ENCODE data around the gene APBA1.
"Not testable (repeated sequence)": the region's sequence is repeated elsewhere in the genome, so short reads cannot be mapped to it uniquely, and the experiment has no call there.

APBA1 gene

DNA sequence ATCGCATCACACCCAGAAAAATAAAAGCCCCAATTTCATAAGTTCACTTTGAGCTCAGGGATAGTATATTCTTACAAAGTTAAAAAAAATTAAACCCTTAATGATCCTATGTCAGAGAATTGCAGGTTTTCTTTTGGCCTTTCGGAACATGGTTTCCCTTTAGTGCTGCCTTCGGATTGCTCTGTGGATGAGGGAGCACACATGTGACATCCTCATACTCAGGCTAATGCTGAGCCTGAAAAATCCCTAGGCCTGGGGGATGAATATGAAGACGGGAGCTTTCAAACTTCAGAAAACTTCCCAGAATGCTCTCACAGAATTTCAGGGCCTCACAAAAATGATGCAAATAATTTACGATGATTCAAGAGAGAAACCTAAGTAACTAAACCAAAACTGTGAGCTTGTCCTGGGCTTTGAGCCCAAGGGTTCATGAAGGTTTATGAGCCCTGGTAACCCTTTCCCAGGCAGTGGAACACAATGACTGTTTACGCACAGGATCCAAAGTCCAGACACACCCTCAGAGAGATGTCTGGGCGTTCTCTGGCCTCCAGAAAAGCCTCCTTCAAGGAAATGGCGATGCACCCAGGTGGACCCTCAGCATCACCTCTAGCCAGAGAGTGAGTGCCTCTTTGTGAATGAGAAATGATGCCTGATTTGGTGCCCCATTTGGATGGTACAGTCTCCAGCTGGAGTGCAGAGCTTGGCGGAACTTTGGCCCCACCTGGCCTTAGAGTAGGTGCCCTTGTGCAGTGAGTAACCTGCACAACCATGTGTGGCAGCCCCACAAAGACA lies 201.8 kb downstream of the APBA1 start:
- no peak for DNase-seq

DNA sequence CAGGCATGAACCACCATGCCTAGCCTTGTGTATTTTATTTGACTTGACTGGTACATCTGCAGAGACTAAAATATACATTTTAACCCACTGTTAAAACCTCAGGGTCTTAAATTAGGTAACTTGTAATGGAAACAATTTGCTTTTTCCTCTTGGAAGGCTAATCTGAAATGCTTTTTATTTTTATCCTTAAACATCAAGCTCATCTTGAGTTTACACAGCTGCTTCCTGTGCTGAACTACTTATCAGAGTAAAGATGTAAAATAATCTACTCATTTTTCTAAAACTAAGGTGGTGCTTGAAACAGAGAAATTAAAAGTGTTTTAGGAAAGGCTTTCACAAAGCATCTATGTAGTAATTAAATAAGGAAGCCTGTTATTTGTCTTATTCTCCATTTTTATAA lies 203.0 kb downstream of the APBA1 start:
- DNase-seq = no peak

DNA sequence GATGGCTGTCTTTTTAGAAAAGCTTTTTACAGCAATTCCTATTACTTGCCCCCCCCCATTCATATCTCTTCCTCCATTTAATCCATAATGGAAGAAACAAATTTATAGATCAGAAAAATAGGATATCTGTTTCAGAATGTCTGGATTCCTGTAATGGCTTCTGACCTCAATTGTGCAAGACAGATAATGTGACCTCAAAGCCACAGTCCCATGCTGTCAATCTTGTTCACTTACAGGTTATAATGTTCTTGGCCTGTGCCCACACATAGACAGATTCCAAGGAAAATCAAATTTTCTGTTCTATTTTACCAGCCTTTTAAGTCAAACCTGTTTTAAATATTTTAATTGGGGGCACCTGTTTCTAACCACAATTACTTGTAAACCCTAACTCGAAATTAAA lies 203.8 kb downstream of the APBA1 start:
- no peak for DNase-seq

DNA sequence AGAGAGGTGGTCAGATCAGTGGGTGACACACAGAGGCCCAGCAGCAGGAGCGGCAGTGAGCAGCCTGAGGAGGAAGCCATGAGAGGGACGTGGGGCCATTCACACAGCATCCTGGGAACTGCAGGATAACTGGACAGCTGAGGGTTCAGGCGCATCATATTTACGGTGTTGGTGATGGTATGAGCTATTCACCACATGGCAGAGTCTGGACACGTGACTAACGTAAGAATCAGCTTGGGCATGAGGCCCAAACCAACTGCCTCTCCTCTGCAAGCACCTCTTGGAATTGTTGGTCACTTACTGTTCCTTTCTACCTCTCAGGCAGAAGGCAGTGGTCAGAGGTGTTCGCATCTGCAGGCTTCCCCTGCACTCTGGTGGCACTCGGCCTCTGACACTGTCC lies 206.0 kb downstream of the APBA1 start:
- DNase-seq = peak; percentile 67

DNA sequence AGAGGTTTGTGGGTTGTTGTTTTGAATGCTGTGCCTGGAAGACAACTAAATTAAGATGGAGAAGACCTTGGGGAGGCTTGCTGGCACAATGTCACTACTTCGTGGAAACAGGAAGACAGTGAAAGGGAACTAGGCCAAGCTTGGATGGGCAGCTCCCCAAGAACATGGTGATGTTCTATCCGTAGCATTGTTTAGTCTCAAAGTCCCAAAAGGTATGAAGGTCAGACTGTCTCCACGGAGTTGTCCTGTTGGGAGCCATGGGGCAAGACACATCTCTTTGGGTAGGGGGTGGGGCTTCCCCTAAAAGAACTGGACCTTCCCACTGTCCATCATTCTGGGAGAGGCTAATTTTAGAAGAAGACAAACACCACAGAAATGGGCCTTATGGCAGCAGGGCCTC lies 206.7 kb downstream of the APBA1 start:
- no peak for DNase-seq

DNA sequence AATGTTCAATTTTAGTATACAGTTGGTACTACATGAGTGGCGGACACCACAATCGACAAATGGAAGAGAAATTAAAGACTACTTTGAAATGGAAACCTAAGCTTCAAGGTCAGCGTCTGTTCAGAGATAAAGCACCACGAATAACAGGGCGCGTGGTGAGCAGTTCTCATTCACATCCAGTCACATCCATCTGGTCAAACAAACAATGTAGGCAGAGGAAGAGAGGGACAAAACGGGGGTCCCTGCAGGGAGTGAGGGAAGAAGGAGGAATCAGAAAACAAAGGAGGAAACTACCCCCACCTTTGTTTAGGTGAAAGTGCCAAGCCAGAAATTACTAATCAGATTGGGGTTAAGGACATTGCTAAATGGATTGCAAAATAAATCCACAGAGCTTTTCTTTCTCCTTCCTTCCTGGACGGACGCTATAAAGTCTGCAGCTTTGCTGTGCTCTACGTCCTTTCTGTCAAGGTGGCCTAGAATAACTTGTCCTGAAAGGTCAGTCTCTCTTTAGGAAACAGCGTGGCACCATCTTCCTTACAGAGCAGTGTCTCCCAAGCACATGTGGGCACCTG lies 208.6 kb downstream of the APBA1 start:
- no peak for DNase-seq

DNA sequence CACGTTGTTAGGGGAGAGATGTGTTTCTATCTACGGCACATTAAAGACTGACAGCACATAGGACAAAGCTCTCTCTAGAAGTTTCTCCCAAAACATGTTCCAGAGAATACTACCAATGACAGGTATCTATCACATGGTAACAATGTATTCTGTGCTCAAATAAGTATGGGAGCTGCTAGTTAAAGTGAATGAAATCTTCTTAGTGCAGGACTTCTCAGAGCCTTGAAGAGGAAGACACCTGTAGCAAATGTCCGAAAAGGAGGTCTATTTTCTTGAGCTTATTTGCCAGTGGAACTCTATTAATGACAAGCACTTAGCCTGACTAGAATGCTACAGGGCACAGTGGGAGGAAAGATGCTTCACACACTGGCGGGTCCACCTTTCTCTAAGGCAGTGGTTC lies 209.8 kb downstream of the APBA1 start:
- DNase-seq = no peak

DNA sequence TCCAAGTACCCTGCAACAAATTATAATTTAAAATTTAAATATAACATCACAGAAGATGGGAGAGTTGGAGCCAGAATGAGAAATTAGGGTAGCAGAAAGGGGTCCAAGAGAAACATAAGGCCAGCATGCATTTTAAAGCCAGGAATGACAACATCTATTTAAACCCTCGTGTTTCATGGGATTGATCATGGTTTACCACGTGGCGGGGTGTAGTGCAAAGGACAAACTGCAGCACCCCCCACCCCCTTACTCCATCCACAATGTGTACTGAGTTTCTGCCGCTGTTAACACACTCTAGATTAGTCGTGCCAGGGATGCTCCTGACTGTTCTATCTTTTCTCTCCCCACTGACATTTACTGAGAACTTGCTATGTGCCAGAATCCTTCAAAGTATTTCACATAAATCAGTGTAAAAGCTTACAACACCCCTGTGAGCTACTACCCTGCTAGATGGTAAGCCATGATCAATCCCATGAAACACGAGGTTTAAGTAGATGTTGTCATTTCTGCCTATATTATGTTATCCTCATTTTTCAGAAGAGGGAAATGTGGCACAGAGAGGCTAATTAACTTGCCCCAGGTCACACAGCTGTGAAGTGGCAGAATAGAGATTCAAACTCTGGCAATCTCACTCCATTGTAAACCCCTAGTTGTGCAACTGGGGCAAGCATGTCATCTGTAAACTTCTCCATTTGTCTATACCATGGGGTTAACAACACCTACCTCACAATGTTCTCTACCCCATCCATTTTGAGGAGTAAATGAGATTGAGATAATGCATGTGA lies 210.9 kb downstream of the APBA1 start:
- no peak for DNase-seq

DNA sequence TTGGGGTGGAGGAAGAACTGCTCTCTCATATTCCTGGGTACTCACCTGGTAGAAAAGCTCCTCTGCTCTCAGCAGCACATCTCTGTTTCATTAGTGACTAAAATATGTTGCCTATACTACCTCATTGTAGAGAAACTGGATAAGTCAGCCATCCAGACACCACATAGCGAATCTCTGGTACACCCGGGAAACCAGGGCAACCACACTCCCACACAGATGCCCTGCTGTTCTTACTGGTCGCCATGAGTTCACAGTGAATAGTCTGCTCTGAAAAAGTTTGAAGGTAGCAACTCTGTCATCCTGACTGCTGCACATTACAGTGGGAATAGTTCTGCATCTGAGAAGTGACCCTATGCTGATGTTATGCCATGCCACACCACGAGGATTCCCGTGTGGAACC lies 212.2 kb downstream of the APBA1 start:
- DNase-seq = no peak

DNA sequence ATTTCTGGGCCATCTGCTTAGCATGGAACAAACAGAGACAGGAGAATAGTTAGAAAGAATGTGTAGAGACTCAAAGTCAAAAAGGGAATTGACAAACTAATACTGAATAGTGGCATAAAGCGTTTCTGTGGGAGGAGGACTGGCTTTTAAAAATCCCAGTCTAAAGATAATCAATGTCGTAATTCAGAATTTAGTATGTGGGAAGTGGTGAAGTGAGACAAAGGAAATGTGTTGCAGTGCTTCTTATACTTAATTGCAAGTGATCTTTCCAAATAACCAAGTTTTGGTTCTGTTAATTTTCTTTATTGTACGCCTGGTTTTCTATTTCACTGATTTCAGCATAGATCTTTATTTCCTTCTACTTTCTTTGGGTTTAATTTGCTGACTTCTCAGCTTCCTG lies 214.0 kb downstream of the APBA1 start:
- DNase-seq = no peak

DNA sequence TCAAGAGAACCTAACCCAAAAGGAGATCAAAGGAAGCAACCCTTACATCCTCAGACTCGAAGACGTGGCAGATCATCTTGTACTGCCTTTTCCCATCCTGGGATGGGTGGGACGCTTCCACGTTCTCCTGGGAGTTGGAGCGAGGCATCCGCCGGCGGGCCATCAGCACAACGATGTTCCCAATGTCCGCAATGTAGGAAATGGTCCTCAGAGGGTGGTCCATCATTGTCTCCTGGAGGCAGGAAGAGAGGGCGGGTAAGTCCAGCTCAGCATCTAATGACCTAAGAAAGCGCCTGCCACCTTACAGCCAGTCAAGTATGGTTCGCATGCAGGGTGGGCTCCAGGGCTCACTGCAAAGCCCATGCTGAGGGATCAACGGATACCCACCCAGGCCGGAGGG lies 216.0 kb downstream of the APBA1 start:
- no peak for DNase-seq

DNA sequence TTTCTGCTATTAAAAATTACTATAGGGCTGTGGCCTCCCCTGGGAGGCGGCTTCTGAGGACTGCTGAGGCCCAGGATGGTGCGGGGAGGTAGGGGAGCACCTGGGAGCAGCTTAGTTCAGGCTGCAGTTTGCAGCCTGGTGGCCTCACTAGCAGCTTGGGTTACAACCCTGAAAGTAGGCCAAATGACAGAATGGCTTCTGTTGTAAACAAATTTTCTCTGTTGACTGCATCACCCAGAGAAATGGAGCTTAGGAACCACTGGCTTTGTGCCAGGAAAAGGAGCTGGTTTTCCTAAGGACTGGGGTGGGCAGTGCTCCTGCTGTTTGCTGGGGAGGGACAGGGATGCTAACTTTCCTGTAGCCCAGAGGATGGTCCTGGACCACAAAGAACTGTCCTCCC lies 216.9 kb downstream of the APBA1 start:
- no peak for DNase-seq

DNA sequence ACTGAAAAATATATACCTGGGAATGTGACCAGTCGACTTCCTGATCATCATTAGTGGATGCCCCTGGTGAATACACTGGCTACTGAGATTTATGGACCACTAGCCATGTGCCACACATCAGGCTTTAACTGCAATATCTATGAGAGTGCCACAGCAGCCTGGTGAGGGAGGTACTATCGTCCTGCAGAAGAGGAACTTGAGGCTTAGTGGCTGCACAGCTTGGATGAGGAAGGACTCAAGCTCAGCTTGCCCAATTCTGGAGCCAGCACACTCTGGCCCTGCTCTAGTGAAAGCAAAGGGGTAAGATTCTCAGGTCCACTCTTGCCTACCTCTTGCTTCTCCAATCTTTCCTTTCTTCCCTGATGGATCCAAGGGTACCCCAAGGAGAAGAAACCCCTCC lies 217.8 kb downstream of the APBA1 start:
- no peak for DNase-seq

DNA sequence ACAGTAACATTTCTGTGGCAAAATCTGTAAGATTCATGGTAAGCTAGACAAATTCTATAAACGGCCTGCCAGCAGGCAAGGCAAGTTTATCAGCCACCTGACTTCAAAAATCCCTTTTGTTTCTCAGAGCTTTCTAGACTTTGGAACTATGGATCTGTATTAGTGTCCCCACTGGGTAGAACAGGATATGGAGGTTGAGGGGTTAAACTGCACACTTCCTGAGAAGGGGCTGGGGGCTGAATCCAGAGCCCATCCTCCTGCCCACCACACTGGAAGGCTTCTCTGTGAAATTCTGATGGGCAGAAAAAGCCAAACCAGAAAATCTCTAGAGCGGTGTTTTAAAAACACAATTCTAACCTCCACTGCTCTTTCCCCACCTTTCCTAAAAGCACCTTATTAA lies 218.4 kb downstream of the APBA1 start:
- DNase-seq = no peak

DNA sequence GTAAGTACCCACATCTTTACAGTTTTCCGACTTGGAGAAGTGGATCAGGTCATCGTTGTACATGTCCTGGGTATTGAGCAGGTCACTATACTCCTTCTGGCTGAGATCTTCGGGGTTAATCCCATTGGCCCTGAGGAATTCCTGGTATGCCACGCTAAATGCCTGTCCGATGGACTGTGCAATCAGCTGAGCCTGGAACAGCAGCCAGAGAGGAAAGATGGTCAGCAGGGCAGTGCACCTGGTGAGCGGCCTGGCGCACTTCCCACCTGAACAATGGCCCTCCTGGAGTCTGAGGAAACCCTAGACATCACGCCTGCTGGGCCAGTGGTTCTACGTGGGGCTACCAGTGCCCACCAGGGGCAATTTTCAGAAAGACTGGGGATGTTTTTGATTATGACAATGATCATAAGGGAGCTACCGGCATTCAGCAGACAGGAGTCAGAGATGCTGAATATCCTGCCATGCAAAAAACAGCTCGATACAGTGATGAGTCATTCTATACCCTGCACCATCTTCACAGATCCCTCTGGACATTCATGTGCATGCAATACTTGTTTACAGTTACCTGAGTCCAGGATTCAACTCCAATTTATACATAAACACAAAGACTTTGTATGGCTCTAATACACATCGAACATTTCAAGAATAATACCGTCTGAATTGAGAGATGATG lies 219.9 kb downstream of the APBA1 start:
- DNase-seq = no peak

DNA sequence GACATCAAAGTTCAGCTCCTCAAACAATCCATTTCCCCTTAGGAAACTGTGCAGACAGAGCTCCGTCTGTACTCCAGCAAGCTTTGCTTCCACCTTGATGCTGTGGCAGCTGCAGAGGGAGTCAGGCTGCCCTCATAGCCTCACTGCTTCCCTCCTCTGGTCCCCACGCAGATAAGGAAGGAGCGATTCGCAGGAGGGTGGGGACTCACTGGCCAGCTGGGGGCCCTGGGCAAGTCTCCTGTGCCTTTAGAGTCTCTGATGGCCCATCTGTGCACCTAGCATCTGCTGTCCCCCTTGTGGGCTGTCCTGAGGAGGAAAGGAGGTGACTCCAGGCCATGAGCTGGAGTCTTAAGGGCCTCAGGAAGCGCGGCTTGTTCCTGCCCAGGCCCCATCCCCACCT lies 225.7 kb downstream of the APBA1 start:
- no peak for DNase-seq

DNA sequence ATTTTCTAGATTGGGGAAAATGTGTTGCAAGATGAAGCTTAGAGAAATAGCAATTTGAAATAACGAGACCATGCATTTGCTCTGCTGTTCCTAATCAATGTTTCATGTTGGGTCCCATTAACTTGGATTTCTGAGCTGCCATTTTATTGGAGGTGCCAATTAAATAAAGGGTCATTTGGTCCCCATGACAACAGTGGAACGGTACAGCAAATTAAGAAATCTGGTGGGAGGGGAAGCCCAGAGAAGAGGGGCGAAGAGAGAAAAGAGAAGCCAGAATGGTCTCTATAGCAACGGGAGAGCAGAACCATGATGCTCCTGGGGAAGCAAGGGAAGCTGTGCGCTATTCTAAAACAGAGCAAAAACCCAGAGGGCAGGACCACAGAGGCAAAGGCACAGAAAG lies 226.9 kb downstream of the APBA1 start:
- no peak for DNase-seq

DNA sequence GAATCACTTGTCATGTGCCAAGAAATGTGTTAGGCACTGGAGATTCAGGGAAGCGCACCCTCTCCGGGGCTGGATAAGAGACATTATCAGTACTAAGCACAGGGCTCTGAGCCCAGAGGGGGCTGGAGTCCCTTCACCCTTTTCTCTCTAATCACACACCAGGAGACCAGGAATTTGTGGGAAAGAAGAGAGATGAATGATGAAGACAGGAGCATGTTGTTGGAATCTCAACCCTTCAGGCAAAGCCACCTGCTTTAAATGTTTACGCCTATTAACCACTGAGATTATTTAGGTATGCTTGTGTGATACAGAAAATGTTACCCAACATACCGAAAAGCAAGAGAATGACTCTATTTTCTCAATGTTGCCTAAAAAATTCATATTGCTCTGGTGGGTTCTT lies 227.4 kb downstream of the APBA1 start:
- DNase-seq = no peak

DNA sequence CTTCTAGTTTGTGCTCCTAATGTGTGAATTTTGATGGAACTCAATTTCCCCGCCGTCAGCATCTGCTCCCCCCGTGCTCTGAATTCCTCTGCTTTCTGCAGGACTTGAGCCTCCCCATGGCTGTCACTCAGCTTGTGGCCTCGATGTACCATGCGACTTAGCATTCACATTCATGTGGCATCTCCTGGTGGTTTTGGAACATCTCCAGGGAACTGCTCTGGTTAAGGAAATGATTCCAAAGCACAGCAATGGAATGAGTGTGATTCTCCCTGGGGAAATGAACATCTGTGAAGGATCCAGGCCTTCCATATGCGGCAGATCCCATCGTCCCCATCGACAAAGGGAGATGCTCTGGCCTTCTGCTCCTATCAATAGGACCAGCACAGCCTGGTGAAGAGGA lies 228.2 kb downstream of the APBA1 start:
- DNase-seq = peak; percentile 90

DNA sequence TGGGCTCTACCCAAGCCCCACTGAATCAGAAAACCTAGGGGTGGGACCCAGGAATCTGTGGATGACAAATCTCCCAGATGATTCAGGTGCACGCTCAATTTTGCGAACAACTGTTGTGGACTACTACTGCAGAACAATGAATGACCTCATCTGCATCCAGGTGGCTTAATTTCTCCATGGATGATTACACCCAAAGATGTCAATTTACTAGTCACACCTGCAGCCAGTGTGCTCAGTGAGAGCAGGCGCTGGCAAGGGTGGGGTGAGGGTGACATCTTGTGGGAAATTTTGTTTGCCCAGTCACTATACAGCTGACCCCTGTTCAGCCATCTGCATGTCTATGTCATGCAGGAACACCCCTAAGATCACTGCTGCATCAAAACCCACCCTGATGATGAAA lies 229.0 kb downstream of the APBA1 start:
- no peak for DNase-seq

DNA sequence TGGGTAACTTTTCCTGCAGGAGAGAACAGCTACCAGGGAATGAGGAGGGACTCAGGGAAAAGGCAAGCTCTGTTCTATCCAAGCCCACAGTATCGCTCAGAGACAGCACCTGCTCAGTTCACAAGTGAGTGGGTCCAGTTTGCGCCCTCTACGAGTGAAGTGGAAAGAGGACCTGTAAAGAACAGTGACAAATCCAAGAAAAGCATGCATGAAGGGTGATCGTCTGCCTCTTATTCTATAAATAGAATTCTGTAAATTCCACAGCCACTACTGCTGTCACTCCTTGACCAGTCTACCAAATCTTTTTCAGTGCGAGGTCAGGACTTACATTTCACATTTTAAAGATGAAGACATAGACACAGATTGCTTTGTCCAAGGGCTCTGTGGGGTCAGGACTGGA lies 229.7 kb downstream of the APBA1 start:
- DNase-seq = no peak

DNA sequence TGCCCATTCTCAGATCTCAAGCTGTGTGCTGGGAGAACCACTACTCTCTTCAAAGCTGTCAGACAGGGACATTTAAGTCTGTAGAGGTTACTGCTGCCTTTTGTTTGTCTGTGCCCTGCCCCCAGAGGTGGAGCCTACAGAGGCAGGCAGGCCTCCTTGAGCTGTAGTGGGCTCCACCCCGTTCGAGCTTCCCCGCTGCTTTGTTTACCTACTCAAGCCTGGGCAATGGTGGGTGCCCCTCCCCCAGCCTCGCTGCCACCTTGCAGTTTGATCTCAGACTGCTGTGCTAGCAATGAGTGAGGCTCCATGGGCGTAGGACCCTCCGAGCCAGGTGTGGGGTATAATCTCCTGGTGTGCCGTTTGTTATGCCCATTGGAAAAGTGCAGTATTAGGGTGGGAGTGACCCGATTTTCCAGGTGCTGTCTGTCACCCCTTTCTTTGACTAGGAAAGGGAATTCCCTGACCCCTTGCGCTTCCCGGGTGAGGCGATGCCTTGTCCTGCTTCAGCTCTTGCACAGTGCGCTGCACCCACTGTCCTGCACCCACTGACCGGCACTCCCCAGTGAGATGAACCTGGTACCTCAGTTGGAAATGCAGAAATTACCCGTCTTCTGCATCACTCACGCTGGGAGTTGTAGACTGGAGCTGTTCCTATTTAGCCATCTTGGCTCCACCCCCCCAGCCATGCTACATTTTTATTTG lies 231.8 kb downstream of the APBA1 start:
- DNase-seq = not testable (repeated sequence)

DNA sequence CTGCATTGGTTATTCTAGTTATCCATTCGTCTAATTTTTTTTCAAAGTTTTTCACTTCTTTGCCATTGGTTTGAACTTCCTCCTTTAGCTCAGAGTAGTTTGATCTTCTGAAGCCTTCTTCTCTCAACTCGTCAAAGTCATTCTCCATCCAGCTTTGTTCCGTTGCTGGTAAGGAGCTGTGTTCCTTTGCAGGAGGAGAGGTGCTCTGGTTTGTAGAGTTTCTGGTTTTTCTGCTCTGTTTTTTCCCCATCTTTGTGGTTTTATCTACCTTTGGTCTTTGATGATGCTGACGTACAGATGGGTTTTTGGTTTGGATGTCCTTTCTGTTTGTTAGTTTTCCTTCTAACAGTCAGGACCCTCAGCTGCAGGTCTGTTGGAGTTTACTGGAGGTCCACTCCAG lies 232.5 kb downstream of the APBA1 start:
- DNase-seq = not testable (repeated sequence)

Data from fibroblast of skin of right biceps (primary cell).